NCI-H187 treated with DMSO at 0.1 percent for 48 hours (cell line): ENCODE data around the gene BORCS8.
"Not testable (repeated sequence)": the region's sequence is repeated elsewhere in the genome, so short reads cannot be mapped to it uniquely, and the experiment has no call there.

Experiments used
- DNase-seq: peaks from one replicate; lab custom pipeline; 2025; lab: John Stamatoyannopoulos, UW

The BORCS8 gene

GRCh38 chr19:19179548-19180441, 12.2 kb downstream of the BORCS8 start:
- DNase-seq = no peak

GRCh38 chr19:19176950-19177349, 15.0 kb downstream of the BORCS8 start:
- DNase-seq = no peak

GRCh38 chr19:19173243-19173642, 18.7 kb downstream of the BORCS8 start:
- DNase-seq = not testable (repeated sequence)

GRCh38 chr19:19171821-19172532, 20.0 kb downstream of the BORCS8 start:
- no peak for DNase-seq

GRCh38 chr19:19170873-19171672, 20.9 kb downstream of the BORCS8 start:
- DNase-seq = no peak

GRCh38 chr19:19170053-19170872, 21.7 kb downstream of the BORCS8 start, which contains the start of gene MEF2B:
TSS of gene MEF2B (minus strand) at chr19:19170263. CDS start at chr19:19150735, 19,528 bp downstream.
- no peak for DNase-seq

- DNase-seq = no peak
These were observed 22.5 kb downstream of the BORCS8 start for GRCh38 chr19:19169236-19170052.

- no peak for DNase-seq
These were observed 24.3 kb downstream of the BORCS8 start for GRCh38 chr19:19167612-19168011.

GRCh38 chr19:19165396-19165795, 26.6 kb downstream of the BORCS8 start:
- no peak for DNase-seq

- no peak for DNase-seq
These were observed 29.5 kb downstream of the BORCS8 start for GRCh38 chr19:19162495-19162894.

GRCh38 chr19:19160461-19161035, 31.4 kb downstream of the BORCS8 start:
- no peak for DNase-seq

- no peak for DNase-seq
These were observed 32.4 kb downstream of the BORCS8 start for GRCh38 chr19:19159534-19159933.

GRCh38 chr19:19157808-19158207, 34.1 kb downstream of the BORCS8 start:
- no peak for DNase-seq

GRCh38 chr19:19155495-19156219, 36.3 kb downstream of the BORCS8 start:
- DNase-seq = no peak

GRCh38 chr19:19154768-19155494, 37.0 kb downstream of the BORCS8 start:
- DNase-seq = no peak

GRCh38 chr19:19152668-19153384, 39.1 kb downstream of the BORCS8 start:
- DNase-seq = no peak

- DNase-seq = no peak
These were observed 40.5 kb downstream of the BORCS8 start for GRCh38 chr19:19151418-19151817.

GRCh38 chr19:19149435-19149834, 42.5 kb downstream of the BORCS8 start:
- DNase-seq = no peak
